EH (cell line): ENCODE data around the gene CCDC15.
A peak's percentile ranks its signal among the peaks of the same experiment; 100 is the strongest.
"Not testable (repeated sequence)": the region's sequence is repeated elsewhere in the genome, so short reads cannot be mapped to it uniquely, and the experiment has no call there.

Experiments used
- DNase-seq: peaks from one replicate; pipeline ENCODE4 v3.0.0-alpha.2; 2015; ENCODE audit warnings: low read depth

Gene CCDC15

GRCh38 chr11:125082040-125082439, 128.0 kb downstream of the CCDC15 start:
- no peak for DNase-seq

GRCh38 chr11:125082611-125083311, 128.8 kb downstream of the CCDC15 start:
- DNase-seq: peak; percentile 85

- no peak for DNase-seq
Measured at GRCh38 chr11:125083312-125084056, 129.5 kb downstream of the CCDC15 start.

- DNase-seq: no peak
Measured at GRCh38 chr11:125084057-125084416, 130.0 kb downstream of the CCDC15 start.

- no peak for DNase-seq
Measured at GRCh38 chr11:125084761-125085231, 130.8 kb downstream of the CCDC15 start.

- no peak for DNase-seq
Measured at GRCh38 chr11:125085301-125086081, 131.5 kb downstream of the CCDC15 start.

GRCh38 chr11:125086633-125087296, 132.8 kb downstream of the CCDC15 start:
- DNase-seq: no peak

GRCh38 chr11:125088123-125088522, 134.1 kb downstream of the CCDC15 start:
- DNase-seq: no peak

- no peak for DNase-seq
Measured at GRCh38 chr11:125088576-125089455, 134.8 kb downstream of the CCDC15 start.

- not testable (repeated sequence) for DNase-seq
Measured at GRCh38 chr11:125089481-125089880, 135.5 kb downstream of the CCDC15 start.

GRCh38 chr11:125090151-125090550, 136.1 kb downstream of the CCDC15 start:
- DNase-seq: not testable (repeated sequence)

- no peak for DNase-seq
Measured at GRCh38 chr11:125090816-125091215, 136.8 kb downstream of the CCDC15 start.
